HG03457 (cell line): ENCODE measurements around the gene CELSR1.
"Not testable (repeated sequence)": the region's sequence is repeated elsewhere in the genome, so short reads cannot be mapped to it uniquely, and the experiment has no call there.

Experiments used
- ATAC-seq: cut with Tn5 transposase; IDR thresholded peaks from one replicate; pipeline ENCODE4 v1.9.1; 2021; ENCODE audit warnings: moderate number of reproducible peaks; ENCODE audit not compliant: unreplicated experiment

The CELSR1 gene

DNA sequence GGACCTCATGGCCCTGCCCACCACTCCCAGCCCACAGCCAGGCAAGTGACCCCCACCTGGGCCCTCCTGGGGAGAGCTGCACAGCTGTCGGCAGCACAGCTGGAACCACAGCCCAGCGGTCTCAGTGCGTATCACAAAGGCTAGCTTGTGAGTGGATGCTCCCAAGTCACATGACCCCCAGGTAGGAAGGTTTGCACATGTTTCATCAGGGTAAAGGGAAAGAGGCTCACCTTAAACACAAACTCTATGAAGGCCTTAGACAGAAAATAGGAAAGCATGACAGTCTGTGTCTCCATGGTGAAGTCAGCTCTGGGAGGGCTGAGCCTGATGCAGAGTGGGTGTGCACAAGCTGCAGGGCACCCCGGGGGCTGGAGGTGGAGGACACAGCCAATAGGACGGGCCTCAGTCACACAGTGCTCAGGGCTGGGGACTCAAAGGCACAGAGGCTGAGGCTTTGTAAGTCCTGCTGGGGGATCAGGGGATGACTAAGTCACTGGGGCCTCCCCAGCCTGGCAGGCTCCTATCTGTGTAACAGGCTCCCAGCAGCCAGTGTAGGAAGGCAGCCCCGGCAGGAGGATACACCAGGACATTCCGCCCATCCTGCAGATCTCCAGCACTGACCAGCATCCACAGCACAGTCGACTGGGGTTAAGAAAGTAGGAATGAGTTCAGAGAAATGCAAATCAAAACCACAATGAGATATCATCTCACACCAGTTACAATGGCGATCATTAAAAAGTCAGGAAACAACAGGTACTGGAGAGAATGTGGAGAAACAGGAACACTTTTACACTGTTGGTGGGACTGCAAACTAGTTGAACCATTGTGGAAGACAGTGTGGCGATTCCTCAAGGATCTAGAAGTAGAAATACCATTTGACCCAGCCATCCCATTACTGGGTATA, 22.0 kb downstream of the CELSR1 start:
- no peak for ATAC-seq

DNA sequence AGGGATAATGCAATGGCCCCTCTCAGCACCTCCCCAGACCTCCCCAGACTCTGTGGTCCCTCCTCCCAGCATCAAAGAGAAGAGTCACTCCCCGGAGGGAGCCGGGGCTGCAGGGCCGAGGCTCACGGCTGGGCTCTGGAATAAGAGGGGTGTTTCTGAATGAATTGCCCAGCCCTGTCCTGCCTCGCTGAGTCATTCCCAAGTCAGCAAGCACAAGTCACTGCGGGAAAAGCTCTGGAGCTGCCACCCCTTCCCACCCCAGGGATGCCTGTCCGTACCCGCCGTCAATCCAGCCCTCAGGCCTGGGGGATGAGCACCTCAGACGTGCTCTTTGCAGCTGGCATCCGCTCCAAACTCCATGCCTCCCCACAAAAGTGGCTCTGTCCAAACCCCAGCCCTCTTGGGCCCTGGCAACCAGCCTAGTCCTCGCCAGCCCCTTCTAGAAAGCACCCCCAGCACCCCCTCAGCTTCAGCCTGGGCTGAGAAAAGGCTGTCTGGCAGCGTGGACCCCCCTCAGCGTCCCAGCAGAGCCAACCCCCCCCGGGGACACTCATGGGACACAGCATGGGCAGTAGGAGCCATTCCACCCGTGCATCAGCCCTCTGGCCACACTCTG, 22.7 kb downstream of the CELSR1 start:
- ATAC-seq, result no peak

DNA sequence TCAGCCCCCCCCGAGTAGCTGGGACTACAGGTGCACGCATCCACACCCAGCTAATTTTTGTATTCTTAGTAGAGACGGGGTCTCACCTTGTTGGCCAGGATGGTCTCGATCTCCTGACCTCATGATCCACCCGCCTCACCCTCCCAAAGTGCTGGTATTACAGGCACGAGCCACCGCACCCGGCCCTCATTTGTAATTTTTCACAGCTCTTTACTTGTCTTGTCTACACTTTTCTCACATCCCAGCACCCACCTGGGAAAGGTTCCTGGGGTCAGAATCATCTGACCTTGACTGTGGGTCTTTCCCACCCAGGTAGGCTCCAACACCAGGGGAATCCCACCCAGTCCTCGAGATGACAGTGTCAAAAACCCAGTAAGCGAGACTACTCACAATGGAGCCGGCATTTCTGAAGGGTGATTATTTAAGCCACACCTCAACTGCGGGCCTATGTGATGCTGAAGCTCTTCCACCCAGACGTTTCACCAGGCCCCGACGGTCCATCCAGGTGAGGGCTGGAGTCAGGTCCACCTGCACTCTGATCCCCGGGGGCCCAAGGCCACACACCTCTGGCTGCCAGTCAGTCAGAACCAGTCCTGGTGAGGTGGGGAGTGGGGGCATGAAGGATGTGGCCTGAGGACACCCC, 23.4 kb downstream of the CELSR1 start:
- ATAC-seq, result no peak

DNA sequence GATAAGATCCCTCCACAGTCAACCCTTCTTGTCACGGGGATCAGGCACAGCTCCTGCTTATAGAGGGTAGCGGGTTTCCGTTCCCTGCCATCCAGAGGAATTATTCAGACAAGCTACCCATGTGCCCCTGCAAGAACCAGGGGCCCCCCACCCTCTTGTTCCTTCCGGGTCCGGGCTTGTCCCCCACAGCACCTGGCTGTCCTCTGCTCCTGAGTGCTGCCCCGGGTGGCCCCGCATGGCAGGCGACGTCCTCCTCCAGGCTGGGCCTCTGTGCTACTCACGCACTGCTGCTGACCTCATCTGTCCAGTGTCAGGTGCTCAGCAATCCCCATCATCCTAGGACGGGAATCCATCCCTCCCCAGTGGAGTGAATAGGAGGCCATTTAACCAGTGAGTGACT, 24.7 kb downstream of the CELSR1 start:
- no peak for ATAC-seq

DNA sequence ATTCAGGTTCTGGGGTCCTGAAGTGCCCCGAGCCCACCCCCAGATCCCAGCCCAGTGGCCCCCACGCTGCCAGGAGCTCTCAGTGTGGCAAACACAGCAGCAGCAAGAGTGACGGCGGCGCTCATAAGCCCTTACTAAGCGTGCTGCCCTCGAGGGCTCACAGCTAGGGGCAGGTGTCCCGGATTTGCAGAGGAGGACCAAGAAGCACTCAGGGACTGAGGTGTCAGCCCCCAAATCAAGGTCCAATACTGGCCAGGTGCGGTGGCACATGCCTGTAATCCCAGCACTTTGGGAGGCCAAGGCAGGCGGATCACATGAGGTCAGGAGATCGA, 25.4 kb downstream of the CELSR1 start:
- ATAC-seq, result no peak

DNA sequence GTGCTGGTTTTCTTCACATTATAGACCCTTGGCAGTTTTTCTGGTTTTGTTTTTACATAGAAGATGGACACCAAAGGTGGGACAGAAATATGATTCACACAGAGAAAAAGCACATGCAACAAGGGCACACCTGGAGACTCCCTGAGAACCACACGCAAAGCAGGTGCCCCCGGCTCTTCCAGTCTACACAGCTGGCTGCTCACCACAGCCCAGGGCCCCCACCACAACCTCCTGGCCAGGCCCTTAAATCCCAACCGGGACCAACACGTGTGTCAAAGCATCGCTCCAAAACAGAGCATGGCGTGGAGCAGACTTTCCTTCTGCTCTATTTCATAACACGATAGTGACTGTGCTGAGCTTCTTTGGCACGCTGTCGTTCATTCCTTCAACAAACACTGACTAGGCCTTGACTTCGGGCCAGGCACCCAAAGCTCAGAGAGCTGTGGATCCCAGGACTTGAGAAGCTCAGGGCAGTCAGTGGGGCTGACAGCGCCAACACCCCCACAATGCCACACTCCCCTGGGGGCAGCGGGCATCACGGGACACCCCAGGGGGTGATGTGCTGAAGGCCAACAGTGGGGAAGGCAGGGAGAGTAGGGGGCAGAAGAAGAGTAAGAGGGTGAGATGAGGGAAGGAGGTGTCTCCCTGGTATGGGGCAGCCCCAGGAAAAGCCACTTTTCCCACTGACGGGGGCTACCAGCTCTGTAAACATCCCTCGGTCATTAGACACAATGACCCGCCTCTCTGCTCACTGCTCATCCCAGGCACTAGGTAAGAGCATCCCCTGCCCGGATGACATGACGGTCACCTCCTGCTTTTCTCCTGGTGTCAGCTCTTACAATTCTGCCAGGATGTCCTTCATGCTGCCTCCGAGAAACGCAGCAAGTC, 26.0 kb downstream of the CELSR1 start:
- ATAC-seq, result no peak

DNA sequence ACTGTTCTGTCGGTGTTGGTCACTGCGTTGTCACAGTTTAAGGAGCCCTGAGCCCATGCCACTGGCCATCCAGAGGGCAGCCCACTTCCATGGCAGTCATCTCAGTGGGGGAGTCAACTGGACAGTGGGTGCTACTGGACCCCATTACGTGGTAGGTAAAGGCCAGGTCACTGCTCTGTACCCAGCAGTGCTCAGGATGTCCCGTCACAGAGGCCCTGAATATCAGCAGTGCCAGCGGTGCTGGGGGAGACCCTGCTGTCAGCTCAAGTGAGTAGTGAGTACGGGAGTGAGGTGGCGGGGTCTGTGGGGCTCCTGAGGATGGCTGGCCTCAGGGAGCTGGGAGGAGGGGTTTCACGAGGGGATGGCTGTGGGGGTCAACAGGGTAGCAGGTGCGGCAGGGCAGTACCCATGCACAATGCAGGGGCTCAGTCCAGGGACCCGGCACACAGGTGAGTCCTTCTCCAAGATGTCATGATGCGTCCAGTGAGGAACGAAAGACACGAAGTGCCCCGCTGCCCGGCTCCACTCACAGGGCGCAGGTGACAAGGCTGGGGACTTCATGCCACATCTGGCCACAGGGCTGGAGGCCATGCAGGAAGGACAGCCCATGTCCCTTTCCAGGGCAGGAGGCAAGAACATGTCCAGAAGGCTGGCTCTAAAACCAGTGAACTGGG, 27.9 kb downstream of the CELSR1 start:
- no peak for ATAC-seq

DNA sequence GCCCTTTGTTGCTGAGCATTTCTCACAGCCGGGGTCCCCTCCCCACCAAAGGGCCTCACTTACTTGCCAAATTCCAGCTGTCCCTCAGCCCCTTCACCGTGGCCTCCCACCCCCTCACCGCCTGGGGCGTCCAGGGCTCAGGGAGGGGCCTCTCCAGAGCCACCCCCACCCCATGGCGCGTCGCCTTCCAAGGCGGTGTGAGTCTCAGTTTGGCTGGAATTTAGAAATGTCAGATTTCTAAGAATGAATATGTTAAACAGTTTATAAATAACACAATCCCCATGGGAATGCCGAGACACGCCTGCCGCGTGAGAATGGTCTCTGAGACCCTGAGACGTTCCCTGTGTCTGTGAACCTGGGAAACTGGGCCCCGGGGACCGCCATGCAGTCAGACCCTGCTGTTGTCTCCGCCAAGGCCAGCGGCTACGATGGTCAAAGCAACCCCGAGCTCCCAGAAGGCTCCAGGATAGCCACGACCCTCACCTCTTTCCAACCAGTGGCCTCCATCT, 28.9 kb downstream of the CELSR1 start:
- ATAC-seq, result no peak

DNA sequence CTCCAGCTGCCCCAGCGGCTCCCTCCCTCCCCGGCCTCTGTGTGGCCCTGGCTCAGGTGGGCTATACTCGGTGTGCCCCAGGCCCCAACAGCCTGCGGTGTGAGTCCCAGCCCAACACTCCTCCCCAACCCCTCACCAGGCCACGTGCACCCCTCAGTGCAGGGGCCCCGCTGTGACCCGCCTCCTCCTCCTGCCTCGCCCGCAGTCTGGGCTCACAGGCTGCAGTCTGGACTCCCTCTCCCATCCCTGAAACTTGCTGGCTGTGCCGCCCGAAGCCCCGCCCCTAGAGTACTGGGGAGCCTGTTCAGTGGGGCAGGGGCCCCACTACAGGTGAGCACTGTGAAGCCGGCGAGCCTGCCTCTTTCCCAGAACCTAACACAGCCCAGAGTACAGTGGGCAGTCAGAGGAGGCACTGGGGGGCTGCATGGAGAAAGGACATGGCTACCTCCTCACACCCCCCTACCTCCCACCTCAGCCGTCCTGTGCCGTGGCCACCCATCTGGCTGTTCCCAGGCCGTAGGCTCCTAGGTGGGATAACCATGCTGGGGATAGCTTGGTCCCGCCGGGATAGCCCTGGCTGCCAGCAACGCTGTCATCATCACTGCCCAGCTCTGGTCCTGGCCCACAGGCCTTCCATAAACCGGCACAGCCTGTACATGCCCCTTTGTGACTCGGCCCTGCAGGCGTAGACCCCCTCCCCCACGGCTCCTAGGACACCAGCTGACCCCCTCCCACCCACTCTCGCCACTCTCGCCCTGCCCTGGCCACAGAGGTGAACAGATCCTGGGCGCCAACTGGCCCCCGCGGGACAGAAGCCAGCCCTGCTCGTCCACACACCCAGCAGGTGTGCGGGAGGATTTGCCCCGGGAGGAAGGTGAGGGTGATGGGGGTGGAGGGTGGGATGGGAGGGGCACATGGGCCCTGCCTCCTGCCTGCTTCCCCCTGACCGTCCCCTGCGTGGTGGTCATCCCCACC, 29.7 kb downstream of the CELSR1 start:
- ATAC-seq, result no peak

DNA sequence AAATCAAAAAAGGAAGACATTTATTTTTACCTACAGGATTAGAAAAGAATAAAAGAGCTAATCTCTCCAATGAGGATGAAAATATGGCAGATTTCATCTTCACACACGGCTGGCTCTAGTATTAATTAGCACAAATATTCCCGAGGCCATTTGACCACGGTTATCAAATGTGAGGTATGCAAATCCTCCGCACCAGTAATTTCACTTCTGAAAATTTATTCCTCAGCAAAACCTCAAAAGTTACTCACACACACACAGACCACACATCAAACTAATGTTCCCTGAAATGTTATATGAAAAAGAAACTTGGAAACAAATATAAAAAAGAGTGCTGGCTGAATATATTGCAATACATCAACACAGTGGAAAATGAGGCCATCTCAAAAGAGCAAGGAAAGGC, 32.8 kb downstream of the CELSR1 start:
- ATAC-seq, result no peak

DNA sequence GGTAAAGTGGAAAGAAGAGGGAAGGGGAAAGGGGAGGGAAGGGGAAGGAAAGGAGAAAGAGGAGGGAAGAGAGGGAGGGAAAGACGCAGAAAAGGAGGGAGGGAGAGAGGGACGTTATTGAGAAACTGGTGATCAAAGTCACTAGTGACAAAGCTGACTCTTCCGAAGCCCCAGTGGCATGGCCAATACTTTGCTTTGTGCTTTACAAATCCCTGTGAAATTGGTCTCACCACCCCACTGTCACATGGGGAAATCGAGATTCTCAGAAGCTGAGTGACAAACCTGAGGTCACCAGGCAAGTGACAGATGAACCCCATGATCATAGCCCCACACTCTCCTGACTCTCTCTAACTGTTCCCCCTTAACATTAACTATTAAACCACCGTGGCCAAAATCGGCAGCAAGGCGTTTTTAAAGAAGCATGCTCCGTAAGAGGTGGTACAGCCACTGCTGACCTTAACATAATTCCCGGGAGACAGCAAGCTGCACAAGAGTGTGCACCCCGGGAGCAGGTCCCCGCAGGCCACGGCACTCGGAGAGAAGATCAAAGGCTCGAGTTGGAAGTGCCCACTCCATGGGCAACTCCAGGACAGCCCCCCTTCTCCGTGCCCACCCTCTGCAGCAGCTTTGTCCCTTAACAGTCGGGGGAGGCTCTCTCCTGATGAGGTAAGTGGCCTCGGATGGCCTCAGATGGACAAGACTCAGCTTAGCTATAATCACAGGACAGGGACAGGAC, 34.8 kb downstream of the CELSR1 start:
- no peak for ATAC-seq

DNA sequence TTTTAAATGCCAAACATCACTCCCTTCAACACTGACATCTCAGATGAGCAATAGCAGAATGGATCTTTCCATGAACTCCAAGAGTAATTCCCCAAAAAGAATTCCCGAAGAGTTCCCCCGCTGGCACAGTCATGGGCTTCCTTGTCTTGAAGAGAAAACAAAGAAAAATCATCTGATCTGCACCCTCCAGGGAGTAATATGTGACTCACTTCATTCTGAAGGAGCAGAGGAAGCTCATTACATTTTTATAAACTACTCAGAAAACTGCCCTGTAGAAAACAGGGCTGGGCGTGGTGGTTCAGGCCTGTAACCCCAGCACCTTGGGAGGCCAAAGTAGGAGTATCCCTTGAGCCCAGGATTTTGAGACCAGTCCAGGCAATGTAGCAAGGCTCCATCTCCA, 35.7 kb downstream of the CELSR1 start:
- ATAC-seq, result no peak

DNA sequence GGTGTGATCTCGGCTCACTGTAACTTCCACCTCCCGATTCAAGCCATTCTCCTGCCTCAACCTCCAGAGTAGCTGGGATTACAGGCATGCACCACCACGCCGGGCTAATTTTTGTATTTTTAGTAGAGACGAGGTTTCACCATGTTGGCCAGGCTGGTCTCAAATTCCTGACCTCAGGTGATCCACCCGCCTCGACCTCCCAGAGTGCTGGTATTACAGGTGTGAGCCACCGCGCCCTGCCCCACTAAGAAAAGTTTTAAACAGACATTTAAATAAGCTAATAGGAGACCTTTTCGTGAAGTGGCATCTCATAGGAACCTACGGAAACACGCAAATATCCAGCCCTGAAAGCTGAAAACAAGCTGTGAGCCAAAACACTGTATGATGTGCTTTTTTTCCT, 36.2 kb downstream of the CELSR1 start:
- ATAC-seq, result not testable (repeated sequence)

DNA sequence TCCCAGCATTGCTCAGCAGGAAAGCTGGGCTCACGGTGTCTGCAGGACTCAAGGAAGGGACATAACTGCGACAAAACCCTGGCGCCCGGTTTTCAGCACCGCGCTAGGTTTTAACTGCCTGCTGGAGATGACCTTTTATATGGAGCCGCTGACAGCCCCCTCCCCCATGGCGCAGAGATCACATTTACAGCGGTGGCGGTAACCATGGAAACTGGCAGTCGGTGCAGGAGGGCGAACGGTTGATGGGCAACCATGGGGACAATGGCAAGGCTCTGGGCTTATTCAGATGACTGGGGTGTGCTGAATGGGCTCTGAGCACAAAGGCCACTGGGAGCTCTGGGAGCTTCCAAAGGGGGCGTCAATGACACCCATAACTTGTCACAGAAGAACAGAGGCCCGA, 37.2 kb downstream of the CELSR1 start:
- ATAC-seq, result no peak

DNA sequence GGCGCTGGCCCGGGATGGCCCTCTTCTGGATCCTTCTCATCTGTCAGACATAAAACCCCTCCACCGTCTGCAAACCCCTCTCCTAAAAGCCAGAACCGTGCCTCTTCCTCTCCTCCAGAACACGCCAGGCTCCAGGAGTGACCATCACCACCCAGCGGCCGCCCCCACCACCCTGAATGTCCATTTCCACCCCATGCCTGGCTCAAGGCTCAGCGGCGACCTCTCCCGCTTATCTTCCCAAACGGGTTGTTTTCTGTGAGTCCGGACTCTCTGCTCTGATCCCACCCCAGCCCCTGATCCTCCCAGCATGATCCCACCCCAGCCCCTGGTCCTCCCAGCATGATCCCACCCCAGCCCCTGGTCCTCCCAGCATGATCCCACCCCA, 37.6 kb downstream of the CELSR1 start:
- no peak for ATAC-seq

DNA sequence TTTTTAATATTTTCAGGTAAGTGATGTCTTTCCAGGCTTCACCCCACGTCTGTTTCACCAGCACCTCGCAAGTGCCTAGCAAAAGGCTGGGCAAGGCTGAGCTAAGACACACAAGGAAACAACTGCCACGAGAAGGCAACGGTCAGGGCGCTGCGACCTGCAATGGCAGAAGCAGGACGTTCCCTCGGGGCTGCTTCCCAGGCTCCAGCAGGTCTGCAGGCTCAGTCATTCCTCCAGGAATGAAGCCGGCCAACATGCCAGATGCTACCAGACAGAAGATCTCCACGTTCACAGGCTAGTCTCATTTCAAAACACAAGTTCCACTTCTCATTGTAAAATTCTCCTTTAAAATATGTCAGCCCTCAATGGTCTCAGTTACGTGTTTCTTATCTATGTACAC, 45.5 kb downstream of the CELSR1 start:
- ATAC-seq, result no peak

DNA sequence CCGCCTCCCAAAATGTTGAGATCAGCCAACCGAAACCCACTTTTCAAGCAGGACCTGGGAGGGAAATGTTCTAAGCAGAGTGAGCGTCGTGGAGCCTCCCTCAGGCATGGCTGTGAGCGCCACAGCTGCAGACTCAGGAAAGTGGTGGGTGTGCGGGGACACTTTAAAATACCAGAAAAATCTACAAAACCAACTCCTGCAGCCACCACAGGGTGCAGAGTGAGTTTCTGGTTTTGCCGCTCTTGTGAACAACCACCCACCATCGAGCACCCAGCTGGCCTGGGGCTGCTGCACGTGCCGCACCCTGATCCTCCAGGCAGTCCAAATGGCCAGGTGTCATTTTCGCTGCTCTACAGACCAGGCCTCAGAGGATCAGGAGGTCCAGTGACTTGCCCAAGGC, 46.9 kb downstream of the CELSR1 start:
- no peak for ATAC-seq

DNA sequence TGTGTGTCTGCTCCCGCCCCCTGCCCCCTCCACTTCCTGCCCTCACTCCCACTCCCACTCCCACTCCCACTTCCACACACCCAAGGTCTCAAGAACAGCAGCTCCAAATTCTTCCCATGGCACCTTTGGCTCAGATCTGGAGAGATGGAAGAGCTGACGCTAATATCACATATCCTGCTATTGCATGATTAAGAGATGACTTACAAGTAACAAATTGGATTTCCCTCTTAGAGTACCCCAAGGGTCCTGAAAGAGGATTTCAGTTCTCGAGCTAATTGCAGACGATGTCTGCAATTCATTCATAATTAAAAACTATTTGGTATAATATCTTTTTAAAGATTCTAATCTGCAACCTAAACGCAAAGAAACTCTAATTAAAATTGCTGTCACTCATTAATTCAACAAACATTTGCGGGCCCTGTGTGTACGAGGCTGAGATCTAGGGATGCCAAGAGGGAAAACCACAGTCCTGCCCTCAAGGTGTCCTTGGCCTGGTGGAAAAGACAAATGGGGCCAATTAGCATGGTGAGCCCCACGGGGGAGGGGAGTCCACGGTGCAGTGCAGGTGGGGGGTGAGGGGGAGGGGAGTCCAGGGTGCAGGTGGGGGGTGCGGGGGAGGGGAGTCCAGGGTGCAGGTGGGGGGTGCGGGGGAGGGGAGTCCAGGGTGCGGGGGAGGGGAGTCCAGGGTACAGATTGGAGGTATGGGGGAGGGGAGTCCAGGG, 50.3 kb downstream of the CELSR1 start:
- no peak for ATAC-seq
